RWPE1 (cell line): Measurements from ENCODE around the gene MRC2.

Source experiments
- CTCF ChIA-PET: fragments of 350-600 bp; sonication (Branson Sonifier 250); formaldehyde crosslinking; extraction: SDS; loops from one replicate; lab custom pipeline; 2021; lab: Yijun Ruan, JAX
- POLR2A ChIA-PET: fragments of 400-600 bp; formaldehyde crosslinking; extraction: SDS; loops from one replicate; lab custom pipeline; 2020; ENCODE audit warnings: antibody characterized with exemption; ENCODE audit not compliant: low non-redundant PET; lab: Yijun Ruan, JAX
- DNase-seq: peaks from one replicate; pipeline ENCODE4 v3.0.0; 2012; ENCODE audit warnings: low spot score
- H3K27ac ChIP-seq: fragments of 450-650 bp; 2 replicates; pipeline ENCODE4 v1.5.1; 2017
- CTCF ChIP-seq: fragments of 450-650 bp; conservative IDR thresholded peaks from 2 replicates; pipeline ENCODE4 v1.5.1; 2017; ENCODE audit warnings: low read depth, mild to moderate bottlenecking

Gene MRC2

GRCh38 chr17:62741290-62741689, 113.8 kb downstream of the MRC2 start:
- CTCF ChIA-PET: no interaction called here
- no peak for TF ChIP-seq CTCF
- H3K27ac ChIP-seq: no peak overlapping the region
- POLR2A ChIA-PET: no interaction called here
- DNase-seq: no peak
